Trophoblast cell (in vitro differentiated cells and primary cell): ENCODE results near the gene IL17F.

ENCODE experiments used
- DNase-seq, 2 donors: peaks; one replicate each; pipeline ENCODE4 v3.0.0-alpha.2; 2016
- H2AFZ ChIP-seq: 2 replicates; pipeline ENCODE4 v1.6.1; 2013; ENCODE audit warnings: low read length, moderate library complexity, mild to moderate bottlenecking; ENCODE audit not compliant: insufficient read depth, poor library complexity
- H2AK5ac ChIP-seq: 2 replicates; pipeline ENCODE4 v1.6.1; 2013; ENCODE audit warnings: mild to moderate bottlenecking, low read length
- H2BK120ac ChIP-seq: 2 replicates; pipeline ENCODE4 v1.6.1; 2013; ENCODE audit warnings: low read length, mild to moderate bottlenecking, moderate library complexity; ENCODE audit not compliant: insufficient read depth, poor library complexity
- H2BK12ac ChIP-seq: 2 replicates; pipeline ENCODE4 v1.6.1; 2013; ENCODE audit warnings: mild to moderate bottlenecking, low read length, moderate library complexity
- H2BK5ac ChIP-seq: 2 replicates; pipeline ENCODE4 v1.6.1; 2013; ENCODE audit warnings: low read length, low read depth, moderate library complexity, mild to moderate bottlenecking; ENCODE audit not compliant: poor library complexity
- H3K14ac ChIP-seq: 2 replicates; pipeline ENCODE4 v1.6.1; 2013; ENCODE audit warnings: mild to moderate bottlenecking, low read length
- H3K18ac ChIP-seq: 2 replicates; pipeline ENCODE4 v1.6.1; 2013; ENCODE audit warnings: mild to moderate bottlenecking, low read length
- H3K23ac ChIP-seq: 2 replicates; pipeline ENCODE4 v1.6.1; 2013; ENCODE audit warnings: low read length
- H3K27ac ChIP-seq: 2 replicates; pipeline ENCODE4 v1.5.1; 2013; ENCODE audit warnings: low read depth, mild to moderate bottlenecking, inconsistent platforms, low read length, moderate library complexity
- H3K27me3 ChIP-seq: 2 replicates; pipeline ENCODE4 v1.6.1; 2013; ENCODE audit warnings: inconsistent platforms, mild to moderate bottlenecking, low read length, moderate library complexity; ENCODE audit not compliant: insufficient read depth
- H3K36me3 ChIP-seq, 2 experiments: 1 replicate in 1 of 2; 2 replicates in 1 of 2; pipeline ENCODE4 v1.6.1; 2013; ENCODE audit warnings: low read length in 2 of 2, mild to moderate bottlenecking in 2 of 2, moderate library complexity in 1 of 2; ENCODE audit not compliant: insufficient read depth in 2 of 2, control insufficient read depth in 1 of 2
- H3K4ac ChIP-seq: 2 replicates; pipeline ENCODE4 v1.6.1; 2013; ENCODE audit warnings: low read depth, mild to moderate bottlenecking, low read length, moderate library complexity
- H3K4me1 ChIP-seq, 2 experiments: 1 replicate in 1 of 2; 2 replicates in 1 of 2; pipeline ENCODE4 v1.6.1; 2013; ENCODE audit warnings: low read length in 2 of 2, mild to moderate bottlenecking in 2 of 2, moderate library complexity in 1 of 2; ENCODE audit not compliant: insufficient read depth in 2 of 2, control insufficient read depth in 1 of 2
- H3K4me2 ChIP-seq: 2 replicates; pipeline ENCODE4 v1.6.1; 2013; ENCODE audit warnings: inconsistent platforms, mild to moderate bottlenecking, low read length, moderate library complexity
- H3K4me3 ChIP-seq: 2 replicates; pipeline ENCODE4 v1.5.1; 2013; ENCODE audit warnings: mild to moderate bottlenecking, low read depth, low read length, inconsistent platforms
- H3K79me1 ChIP-seq: one replicate; pipeline ENCODE4 v1.6.1; 2013; ENCODE audit warnings: low read length
- H3K79me2 ChIP-seq: 2 replicates; pipeline ENCODE4 v1.6.1; 2013; ENCODE audit warnings: low read length, mild to moderate bottlenecking; ENCODE audit not compliant: control insufficient read depth, insufficient read depth, poor library complexity
- H3K9ac ChIP-seq: 2 replicates; pipeline ENCODE4 v1.6.1; 2013; ENCODE audit warnings: mild to moderate bottlenecking, low read length
- H3K9me3 ChIP-seq: 2 replicates; pipeline ENCODE4 v1.6.1; 2013; ENCODE audit warnings: low read depth, mild to moderate bottlenecking, control low read depth, inconsistent platforms, low read length; ENCODE audit not compliant: insufficient read depth
- H4K12ac ChIP-seq: 2 replicates; pipeline ENCODE4 v1.6.1; 2013; ENCODE audit warnings: low read depth, mild to moderate bottlenecking, low read length, moderate library complexity
- H4K8ac ChIP-seq: 2 replicates; pipeline ENCODE4 v1.6.1; 2013; ENCODE audit warnings: low read depth, mild to moderate bottlenecking, low read length, moderate library complexity
- H4K91ac ChIP-seq: one replicate; pipeline ENCODE4 v1.6.1; 2013; ENCODE audit warnings: low read depth, mild to moderate bottlenecking, low read length, moderate library complexity
- WGBS: extraction: QIAGEN DNeasy Blood & Tissue Kit; methylation state at CpG from one replicate; pipeline ENCODE4 v1.1.7; 2013; ENCODE audit warnings: missing lambda C conversion rate; ENCODE audit not compliant: insufficient read length, insufficient coverage; ENCODE audit errors: extremely low coverage; 5-methylcytosine and 5-hydroxymethylcytosine counted together

The IL17F gene

DNA sequence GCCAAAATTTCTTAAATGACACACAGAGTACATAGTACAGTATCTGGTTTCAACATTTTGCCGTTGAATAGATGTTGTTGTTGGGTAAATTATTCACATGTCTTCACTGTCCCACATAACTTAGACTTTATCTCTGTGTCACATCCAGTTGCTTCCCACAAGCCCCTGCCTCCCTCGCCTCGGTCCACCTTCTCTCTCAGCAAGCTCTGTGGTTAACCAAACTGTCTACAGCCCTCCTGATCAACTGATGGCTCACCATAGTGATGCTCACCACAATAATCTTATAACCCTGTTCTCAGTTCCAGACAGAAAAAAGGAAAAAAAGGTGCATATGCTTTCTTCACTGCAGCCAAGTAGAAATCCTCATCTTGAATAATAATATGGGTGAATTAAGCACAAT, 23.0 kb downstream of the IL17F start:
- H3K4ac ChIP-seq, result no peak overlapping the region
- H2AFZ ChIP-seq, result no peak overlapping the region
- H2BK5ac ChIP-seq, result no peak overlapping the region
- H3K14ac ChIP-seq, result no peak overlapping the region
- no peaks in the 10 kb centered on the region for H3K79me2 ChIP-seq
- no peak overlapping the region for H4K91ac ChIP-seq
- no peak overlapping the region for H2AK5ac ChIP-seq
- H3K18ac ChIP-seq, result no peak overlapping the region
- H3K4me3 ChIP-seq, result no peak overlapping the region
- no peaks in the 10 kb centered on the region for H3K27me3 ChIP-seq
- H3K4me2 ChIP-seq, result no peak overlapping the region
- H3K9ac ChIP-seq, result no peak overlapping the region
- WGBS, result no CpG with 5 or more reads among the region's 3 CpGs
- no peak overlapping the region for H4K12ac ChIP-seq
- no peaks in the 10 kb centered on the region for H3K36me3 ChIP-seq
- DNase-seq, result no peak
- no peak overlapping the region for H4K8ac ChIP-seq
- no peak overlapping the region for H2BK120ac ChIP-seq
- H3K9me3 ChIP-seq, result peaks cover 2% of the 10 kb centered on the region
- no peak overlapping the region for H3K27ac ChIP-seq
- no peak overlapping the region for H3K23ac ChIP-seq
- no peaks in the 10 kb centered on the region for H3K79me1 ChIP-seq
- no peak overlapping the region for H2BK12ac ChIP-seq
- H3K4me1 ChIP-seq, result no peaks in the 10 kb centered on the region

DNA sequence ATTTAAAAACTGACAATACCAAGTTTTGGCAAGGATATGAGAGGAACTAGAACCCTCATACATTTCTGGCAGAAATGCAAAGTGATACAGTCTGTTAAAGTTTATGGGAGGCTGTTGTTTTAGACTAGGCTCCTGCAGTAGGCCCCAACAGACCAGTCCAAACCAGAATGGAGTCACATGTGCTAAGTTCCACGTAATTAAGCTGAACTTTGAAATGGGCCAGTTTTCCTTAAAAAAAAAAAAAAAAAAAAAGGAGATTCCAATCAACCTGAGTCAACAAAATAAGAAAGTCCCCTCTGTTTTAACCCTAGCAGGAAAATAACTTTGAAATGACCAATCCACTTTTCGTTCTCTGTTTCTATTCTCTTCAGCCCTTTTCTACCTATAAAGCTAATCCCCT, 26.5 kb downstream of the IL17F start:
- no peak overlapping the region for H3K4me2 ChIP-seq
- no peaks in the 10 kb centered on the region for H3K27me3 ChIP-seq
- no peak overlapping the region for H3K4ac ChIP-seq
- H2BK120ac ChIP-seq, result no peak overlapping the region
- WGBS, result no CpG with 5 or more reads among the region's 2 CpGs
- DNase-seq, result no peak
- H2BK12ac ChIP-seq, result no peak overlapping the region
- H3K14ac ChIP-seq, result no peak overlapping the region
- no peak overlapping the region for H4K91ac ChIP-seq
- H2AK5ac ChIP-seq, result no peak overlapping the region
- no peak overlapping the region for H4K12ac ChIP-seq
- no peak overlapping the region for H2BK5ac ChIP-seq
- no peaks in the 10 kb centered on the region for H3K79me1 ChIP-seq
- no peak overlapping the region for H3K23ac ChIP-seq
- H3K79me2 ChIP-seq, result no peaks in the 10 kb centered on the region
- H3K27ac ChIP-seq, result no peak overlapping the region
- H4K8ac ChIP-seq, result no peak overlapping the region
- H2AFZ ChIP-seq, result no peak overlapping the region
- H3K4me3 ChIP-seq, result no peak overlapping the region
- H3K4me1 ChIP-seq, result no peaks in the 10 kb centered on the region
- H3K9me3 ChIP-seq, result peaks cover 2% of the 10 kb centered on the region
- no peaks in the 10 kb centered on the region for H3K36me3 ChIP-seq
- H3K18ac ChIP-seq, result no peak overlapping the region
- H3K9ac ChIP-seq, result no peak overlapping the region

DNA sequence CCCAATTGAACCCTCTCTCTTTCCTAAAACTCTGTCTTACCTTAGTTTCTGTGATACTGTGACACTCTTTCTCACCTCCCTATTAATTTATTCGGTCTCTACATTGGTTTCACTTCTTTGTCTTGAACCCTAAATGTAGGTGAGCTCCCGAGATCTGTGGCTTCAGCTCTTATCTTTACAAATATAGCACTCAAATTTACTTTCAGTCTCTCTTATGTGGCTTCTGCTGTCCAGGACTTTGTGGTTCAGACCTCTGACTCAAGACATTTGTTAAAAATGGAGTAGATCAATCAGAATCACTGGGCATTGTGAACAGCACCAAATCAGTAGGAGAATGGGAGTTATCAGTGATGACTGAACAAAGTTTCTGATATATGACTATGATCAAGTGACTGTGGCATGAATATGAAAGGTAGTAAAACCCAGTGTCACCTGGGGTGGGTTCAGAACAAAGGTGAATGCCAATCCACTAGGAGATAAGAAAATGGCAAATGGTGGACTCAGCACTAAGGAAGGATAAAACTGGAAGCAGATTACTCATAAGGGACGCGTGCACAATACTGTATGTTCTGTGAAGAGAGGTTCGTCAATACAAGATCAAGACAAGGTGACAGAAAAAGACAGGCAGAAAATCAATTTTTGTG, 27.2 kb downstream of the IL17F start:
- WGBS, result no CpG with 5 or more reads among the region's 5 CpGs
- no peaks in the 10 kb centered on the region for H3K27me3 ChIP-seq

DNA sequence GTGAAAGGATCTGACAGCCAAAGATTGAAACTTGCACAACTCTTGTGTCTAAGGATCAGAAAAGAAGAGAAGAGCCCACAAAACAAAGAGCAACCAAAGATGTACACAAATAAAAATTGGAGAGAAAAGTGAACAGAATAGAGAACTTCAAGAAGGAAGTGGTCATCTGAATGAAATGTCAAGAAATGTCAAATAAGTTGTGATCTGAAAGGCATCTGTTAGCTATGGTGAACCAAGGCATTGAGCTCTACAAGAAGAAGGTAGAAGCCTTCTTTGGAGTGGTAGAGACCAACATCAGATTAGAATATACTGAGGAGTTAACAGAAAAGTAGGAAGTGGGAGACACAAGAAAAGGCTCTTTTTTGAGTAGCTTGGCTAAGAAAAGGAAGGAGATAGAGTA, 28.5 kb downstream of the IL17F start:
- no peaks in the 10 kb centered on the region for H3K79me2 ChIP-seq
- no peak overlapping the region for H2BK120ac ChIP-seq
- H3K9ac ChIP-seq, result no peak overlapping the region
- DNase-seq, result no peak
- no peak overlapping the region for H2BK12ac ChIP-seq
- no peak overlapping the region for H3K4ac ChIP-seq
- no peaks in the 10 kb centered on the region for H3K36me3 ChIP-seq
- no peak overlapping the region for H3K23ac ChIP-seq
- H2AK5ac ChIP-seq, result no peak overlapping the region
- H3K27ac ChIP-seq, result no peak overlapping the region
- H3K4me1 ChIP-seq, result peaks cover 0 to 2% of the 10 kb centered on the region in 2 experiments
- no peak overlapping the region for H2BK5ac ChIP-seq
- H3K14ac ChIP-seq, result no peak overlapping the region
- H3K27me3 ChIP-seq, result no peaks in the 10 kb centered on the region
- H4K91ac ChIP-seq, result no peak overlapping the region
- no peak overlapping the region for H4K12ac ChIP-seq
- no peak overlapping the region for H2AFZ ChIP-seq
- H3K9me3 ChIP-seq, result peaks cover 2% of the 10 kb centered on the region
- H3K4me2 ChIP-seq, result no peak overlapping the region
- no peaks in the 10 kb centered on the region for H3K79me1 ChIP-seq
- no peak overlapping the region for H3K4me3 ChIP-seq
- H4K8ac ChIP-seq, result no peak overlapping the region
- no peak overlapping the region for H3K18ac ChIP-seq

More for the DNA sequence above, 27.2 kb downstream of the IL17F start:
- no peak overlapping the region for H2BK5ac ChIP-seq
- H3K4ac ChIP-seq, result no peak overlapping the region
- no peak for DNase-seq
- peaks cover 2% of the 10 kb centered on the region for H3K9me3 ChIP-seq
- no peaks in the 10 kb centered on the region for H3K79me2 ChIP-seq
- H4K8ac ChIP-seq, result no peak overlapping the region
- H2BK12ac ChIP-seq, result no peak overlapping the region
- no peak overlapping the region for H3K4me2 ChIP-seq
- no peak overlapping the region for H3K4me3 ChIP-seq
- H3K27ac ChIP-seq, result no peak overlapping the region
- H4K91ac ChIP-seq, result no peak overlapping the region
- H3K79me1 ChIP-seq, result no peaks in the 10 kb centered on the region
- H3K23ac ChIP-seq, result no peak overlapping the region
- H2AK5ac ChIP-seq, result no peak overlapping the region
- H2BK120ac ChIP-seq, result no peak overlapping the region
- no peaks in the 10 kb centered on the region for H3K36me3 ChIP-seq
- no peak overlapping the region for H3K18ac ChIP-seq
- H4K12ac ChIP-seq, result no peak overlapping the region
- no peak overlapping the region for H3K14ac ChIP-seq
- peaks cover 0 to 2% of the 10 kb centered on the region in 2 experiments for H3K4me1 ChIP-seq
- H3K9ac ChIP-seq, result no peak overlapping the region
- H2AFZ ChIP-seq, result no peak overlapping the region
